Activated CD4-positive, alpha-beta T cell treated with anti-CD3 and anti-CD28 coated beads, Interleukin-2, amount 50 U/mL, for 1 hour (primary cell): ENCODE measurements around the gene INO80.

ENCODE experiments used
- DNase-seq: peaks from one replicate; pipeline ENCODE4 v3.0.0-alpha.2; 2020

INO80 gene

DNA sequence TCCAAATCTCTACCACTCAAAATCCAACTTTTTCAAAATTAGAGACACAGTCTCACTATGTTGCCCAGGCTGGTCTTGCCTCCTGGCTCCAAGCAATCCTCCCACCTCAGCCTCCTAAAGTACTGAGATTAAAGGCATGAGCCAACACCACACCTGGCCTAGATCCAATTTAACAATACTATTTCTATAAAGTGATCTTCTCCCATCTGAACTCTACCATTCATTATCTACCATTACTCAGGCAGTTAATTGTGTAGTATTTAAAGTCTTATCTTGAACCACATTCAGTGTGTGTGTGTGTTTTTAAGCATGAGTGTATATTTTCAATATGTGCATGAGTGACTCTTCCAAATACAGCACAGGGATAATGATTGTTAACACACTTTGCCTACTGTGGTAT lies 77.0 kb downstream of the INO80 start:
- no peak for DNase-seq

DNA sequence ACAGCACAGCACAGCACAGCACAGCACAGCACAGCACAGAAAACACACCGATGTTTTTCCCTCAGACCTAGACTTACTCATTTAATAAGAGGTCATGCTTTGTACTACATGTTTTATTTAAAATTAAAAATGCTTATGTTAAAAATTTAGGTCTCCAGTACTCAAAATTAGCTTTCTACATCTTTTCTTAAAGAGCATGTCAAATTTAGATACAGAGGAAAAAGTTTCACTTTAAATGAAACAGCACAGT lies 84.1 kb downstream of the INO80 start:
- no peak for DNase-seq

DNA sequence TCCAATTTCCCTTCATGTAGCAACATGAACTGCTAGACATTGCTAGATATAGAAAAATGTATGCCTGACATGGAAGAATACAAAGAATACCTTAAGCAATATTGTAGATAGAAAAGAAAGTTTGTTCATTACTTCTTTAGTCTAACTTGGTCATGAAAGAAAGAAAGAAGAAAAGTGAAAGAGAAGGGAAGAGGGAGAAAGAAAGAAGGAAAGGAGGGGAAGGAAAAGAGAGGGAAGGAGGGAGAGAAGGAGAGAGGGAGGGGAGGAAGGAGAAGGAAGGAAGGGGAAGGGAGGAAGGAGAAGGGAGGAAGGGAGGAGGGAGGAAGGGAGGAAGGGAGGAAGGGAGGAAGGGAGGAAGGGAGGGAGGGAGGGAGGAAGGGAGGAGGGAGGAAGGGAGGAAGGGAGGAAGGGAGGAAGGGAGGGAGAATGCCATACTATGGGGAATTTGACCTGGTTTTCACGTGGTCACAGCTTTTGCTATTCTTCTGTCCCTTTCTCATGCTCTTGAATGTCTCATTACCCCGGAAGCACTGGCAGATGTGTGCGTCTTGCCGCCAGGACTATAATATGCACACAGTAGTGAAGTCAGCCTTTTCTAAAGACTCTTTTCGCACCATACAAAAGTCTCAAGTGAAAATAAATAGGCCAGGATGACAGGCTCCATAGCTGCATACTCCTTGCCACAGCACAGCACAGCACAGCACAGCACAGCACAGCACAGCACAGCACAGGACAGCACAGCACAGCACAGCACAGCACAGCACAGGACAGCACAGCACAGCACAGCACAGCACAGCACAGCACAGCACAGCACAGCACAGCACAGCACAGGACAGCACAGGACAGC lies 84.6 kb downstream of the INO80 start:
- DNase-seq, result no peak

DNA sequence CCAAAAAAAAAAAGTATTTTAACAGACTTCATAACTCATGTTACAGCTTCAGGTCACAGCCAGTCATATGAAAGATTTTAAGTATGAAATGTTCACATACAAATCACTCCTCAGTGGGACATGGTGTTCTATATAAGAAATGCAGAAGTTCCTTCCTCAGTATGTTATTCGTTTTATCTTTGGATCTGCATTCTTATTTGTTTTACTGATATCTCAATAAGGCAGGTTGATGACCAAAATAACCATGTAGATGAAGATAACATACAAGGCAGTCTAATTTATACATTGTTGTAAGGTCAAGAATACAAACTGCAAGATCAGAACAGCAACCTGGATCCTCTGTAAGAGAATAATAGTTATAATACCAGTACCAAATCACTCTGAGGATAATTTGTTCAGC lies 87.2 kb downstream of the INO80 start:
- no peak for DNase-seq

DNA sequence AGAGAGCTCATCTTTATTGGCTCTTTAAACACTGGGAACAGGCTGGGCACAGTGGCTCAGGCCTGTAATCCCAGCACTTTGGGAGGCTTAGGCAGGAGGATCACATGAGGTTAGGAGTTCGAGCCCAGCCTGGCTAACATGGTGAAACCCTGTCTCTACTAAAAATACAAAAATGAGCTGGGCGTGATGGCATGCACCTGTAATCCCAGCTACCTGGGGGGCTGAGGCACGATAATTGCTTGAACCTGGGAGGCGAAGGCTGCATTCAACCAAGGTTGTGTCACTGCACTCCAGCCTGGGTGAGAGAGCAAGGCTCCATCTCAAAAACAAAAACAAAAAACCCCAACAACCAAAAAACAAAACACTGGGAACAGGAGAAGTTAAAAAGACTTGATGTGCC lies 90.7 kb downstream of the INO80 start:
- no peak for DNase-seq

DNA sequence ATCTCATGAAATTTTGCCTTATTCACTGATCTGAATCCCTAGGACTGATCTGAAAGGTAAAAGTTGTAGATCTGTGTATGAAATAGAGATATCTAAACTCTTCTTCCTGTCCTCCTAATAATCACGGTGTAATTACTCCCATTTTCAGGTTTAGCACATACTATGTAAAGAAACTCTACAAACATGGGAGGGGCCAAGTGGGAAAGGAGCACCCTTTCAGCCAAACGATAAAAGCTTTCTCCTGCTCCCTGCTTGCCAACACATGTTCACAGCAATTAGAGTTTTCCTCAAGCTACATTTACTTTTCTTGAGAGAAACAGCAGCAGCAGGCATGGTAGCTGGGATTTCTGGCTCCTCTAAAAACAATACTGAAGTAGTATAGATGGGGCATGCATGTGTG lies 91.2 kb downstream of the INO80 start:
- DNase-seq, result no peak

DNA sequence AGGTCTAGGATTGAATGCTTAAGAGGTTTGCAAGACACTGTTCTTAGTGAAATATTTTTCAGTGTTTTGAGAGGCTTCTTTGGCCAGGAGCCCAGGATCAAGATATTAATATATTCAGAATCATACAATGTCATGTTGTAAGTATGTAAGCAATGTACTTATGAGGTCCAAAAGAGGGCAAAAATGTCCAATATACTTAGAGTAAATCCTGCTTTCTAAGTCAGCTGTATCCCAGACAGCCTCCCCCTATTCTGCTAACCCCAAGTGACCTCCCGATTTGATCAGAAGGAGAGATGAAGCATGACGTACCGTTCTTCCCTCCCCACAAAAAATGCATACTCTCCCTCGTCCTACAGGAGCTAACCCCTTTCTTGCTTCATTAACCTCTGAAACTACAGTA lies 91.9 kb downstream of the INO80 start:
- no peak for DNase-seq

DNA sequence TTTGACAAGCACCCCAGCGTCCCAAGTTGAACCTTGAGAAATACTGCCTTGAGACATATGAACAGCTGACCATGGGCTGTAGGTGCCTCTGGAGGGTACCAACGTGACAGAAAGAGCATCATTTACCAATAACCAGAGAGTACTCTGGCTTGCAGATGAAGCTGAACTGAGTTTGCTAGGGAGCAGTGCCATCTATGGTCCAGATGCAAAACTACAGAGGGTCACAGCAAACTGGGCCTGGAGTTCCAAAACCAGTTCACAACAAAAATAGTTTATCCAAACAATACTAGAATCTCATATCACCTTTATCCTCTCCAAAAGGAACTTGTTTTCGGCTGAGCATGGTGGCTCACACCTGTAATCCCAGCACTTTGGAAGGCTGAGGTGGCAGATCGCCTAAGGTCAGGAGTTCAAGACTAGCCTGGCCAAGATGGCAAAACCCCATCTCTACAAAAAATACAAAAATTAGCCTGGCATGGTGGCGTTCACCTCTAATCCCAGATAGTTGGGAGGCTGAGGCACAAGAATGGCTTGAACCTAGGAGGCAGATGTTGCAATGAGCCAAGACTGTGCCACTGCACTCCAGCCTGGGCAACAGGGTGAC lies 93.5 kb downstream of the INO80 start:
- peak; percentile 27 for DNase-seq

DNA sequence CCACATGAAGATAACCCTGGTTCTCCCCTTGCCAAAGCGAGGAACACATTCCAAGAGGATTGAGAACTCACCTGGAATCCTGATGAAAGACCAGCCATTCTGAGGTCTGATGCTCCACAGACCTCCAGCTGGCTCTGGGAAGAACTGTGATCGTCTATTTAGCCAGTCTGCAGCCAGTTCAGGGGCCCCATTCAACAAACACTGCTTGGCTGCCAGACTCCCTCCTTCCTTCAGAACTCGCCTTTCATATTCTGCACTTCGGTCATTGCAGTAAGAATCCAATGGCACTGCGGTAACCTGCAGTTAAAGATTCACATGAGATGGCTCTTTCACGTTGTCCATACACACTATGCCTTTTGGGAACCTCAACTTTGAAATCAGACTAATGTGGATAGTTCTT lies 95.3 kb downstream of the INO80 start:
- no peak for DNase-seq

DNA sequence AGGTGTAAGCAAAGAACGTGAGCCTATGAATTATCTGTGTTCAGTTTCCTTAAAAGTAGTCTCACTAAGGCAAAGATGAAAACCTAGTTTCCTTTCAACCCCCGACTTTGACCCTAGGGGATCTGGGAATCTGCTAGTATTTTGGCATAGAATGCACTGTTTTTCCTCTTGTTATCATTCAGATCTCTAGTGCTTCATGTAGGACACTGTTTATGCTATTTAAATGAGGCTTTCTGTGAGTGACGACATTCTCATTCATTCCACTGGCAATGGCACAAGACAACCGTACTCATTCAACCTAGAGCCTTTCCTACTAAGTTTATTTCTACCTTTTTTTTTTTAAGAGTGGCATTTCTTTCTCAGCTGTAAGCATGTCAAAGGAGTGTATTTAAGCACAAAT lies 95.8 kb downstream of the INO80 start:
- DNase-seq, result no peak

DNA sequence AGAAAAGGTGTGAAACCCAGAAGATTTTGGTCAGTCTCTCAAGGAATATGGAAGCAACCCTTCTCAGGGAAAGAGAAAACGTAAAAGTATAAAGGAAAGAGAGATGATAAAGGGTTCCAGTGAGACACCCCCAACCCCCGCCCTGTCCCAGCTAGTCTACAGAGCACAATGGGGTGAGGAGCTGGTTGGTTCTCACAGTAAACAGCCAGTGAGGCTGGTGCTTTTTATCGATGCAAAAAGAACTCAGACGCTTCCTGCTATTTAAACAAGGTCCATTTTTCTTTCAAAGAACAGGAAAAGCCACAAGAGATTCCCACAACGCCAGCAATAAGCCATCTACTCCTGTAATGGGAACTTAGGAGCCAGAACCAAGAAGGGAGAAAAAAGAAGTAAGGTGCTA lies 96.9 kb downstream of the INO80 start:
- no peak for DNase-seq

DNA sequence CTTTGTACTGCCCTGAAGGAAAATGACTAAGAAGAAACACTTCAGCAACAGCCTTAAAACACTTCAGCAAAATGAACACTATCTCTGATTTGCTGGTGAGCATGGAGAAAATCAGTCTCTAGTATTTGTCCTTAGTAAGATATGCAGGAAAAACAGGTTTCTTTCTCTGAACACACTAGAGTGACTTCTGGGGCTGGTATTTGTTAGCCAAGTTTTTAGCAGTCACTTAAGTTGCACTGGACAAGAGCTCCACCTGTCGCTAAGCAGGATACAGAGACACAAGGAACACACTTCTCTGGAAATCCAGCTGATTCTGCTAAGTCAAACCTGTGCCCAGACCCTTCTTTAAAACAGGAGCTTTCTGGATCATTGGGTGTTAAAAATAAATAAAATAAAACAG lies 97.5 kb downstream of the INO80 start:
- no peak for DNase-seq

DNA sequence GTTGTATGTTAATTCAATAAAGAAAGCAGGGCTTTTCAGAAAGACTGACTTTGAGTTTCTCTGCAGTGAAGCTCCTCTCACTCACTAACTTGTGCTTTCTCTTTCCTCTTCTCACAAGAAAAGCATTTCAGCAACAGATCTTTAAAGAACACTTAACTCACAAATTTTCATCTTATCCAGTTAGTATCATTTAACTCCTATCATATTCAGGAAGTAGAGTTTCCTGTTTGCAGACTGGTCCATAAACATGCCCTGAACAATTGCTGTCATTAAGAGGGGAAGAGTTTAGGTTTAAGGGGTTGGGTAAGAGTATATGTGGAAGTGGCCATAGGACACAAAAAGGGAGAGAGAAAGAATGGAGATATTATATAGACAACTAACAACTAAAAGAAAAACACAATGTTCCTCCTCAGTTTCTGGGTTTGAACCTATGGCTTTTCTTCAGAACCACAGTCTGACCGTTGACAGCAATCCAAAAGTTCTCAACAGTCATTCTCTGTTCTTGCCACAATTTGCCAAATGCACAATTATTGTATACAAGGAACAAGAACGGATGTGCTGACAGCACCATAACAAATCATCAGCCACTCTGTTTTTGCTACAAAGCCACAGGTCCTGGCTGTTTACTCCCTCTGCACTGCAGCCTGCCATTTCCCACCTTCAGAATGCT lies 98.9 kb downstream of the INO80 start:
- no peak for DNase-seq

DNA sequence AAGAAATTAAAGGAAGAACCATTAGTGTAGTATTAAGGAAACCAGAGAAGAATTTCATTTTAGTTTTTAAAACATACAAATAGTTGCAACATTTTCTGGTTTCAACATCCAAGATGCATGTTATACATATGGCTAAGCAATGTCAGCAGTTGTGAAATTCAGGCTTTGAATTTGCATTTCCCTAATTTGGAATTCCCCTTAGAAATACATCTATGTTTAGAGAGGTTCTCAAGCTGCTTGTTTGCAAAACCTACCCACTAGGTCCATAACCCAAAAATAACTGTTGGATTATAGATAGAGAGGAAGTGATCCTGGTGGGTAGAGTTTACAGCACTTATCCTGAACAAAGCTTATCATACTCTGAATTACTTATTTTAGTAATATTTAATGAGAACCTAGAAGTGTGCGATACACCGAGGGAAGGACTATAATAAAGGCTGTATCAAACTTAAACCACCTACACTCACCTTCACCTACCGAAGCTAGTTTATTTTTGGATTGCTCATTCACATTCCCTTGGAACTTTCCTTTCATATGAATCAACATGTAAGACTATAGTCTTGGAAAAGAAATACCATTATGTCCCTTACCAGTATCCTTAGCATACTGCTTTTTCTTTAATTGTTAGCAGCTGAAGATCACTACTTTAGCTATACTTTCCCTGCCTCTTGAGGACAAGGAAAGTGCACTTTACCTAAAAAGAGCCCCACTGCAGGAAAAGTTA lies 102.2 kb downstream of the INO80 start:
- no peak for DNase-seq

DNA sequence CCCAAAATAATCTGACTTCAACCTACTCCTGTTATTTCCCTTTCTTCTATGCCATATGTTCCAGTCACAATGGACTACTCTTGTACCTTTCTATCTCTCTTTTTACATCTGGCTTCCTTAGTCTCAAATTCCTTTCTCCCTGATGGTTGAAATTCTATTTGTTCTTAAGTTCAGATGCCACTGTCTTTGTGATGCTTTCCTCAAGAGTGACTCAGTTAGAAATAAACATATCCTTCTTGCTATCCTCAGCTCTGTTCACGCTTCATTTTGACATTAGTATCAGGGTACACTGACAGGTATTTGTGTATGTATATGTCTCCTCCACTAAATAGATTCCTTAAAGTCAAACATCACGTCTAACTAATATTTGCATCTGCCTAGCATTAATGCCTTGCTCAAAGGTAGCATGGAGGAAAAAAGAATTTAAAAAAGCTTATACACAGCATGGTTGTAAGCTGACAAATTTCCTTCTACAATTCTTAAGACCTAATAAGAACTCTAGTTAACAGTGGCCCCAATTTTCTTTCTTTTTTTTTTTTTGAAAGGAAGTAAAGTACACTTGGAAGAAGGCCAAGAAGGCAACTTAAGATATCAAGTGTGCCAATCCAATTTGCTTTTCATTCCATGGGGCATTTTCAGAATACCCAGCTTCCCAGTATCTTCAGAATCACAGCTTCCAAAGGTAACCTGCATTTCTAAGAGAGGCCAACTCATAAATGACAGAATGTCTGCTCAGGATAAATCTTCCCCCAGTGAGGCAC lies 104.8 kb downstream of the INO80 start:
- DNase-seq, result no peak

DNA sequence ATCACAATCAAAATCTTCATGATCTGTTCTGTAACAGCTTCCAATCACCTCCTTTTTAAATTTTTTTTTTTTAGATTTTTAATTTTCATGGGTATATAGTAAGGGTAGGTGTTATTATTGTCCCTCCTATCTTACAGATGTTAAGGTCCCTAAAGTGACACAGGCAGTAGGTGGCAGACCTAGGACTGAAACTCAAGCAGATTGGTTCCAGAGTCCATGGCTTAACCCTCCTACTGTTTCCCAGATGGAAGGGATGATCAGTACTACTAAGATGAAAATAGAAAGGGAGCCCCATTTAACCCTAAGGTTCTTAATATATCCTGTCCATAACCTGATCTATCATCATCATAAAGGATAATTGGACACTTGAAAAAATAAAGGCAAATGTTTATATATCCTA lies 105.7 kb downstream of the INO80 start:
- no peak for DNase-seq

DNA sequence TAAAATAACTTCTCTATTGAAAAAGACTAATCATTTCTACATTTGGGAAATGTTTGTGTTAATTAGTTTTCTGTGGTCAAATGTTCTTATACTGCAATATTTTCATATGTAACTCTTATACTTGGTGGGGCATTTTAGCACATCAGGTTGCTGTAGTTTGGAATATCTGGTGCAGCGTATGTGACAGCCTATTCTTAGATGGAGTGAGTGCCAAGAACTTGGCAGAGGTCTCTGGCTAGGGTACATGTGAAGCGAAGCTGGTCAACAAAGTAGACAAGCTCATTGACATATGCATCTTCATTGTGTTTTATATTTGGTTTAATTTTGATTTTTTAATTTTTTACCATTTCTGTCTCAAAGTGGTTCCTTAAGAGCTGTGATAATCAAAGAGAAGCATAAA lies 109.6 kb downstream of the INO80 start:
- DNase-seq, result no peak

DNA sequence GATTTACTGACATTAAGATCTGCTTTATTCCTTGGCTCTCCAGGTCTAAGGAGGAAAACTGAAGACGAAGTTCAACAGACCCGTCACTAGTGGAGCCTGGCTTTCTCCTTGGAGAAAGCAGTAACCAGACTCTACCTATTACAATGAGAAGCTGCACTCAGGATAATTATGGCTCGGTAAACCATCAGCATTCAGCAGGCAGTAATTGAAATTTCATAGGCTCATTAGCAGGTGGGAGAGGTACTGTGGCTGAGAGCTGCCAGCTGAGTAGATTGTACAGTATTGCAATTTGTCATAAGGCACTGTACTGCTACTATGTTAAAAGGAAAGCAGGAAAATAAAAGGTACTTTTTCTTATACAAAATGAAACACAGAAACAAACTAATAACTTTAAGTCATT lies 111.6 kb downstream of the INO80 start:
- DNase-seq, result no peak

DNA sequence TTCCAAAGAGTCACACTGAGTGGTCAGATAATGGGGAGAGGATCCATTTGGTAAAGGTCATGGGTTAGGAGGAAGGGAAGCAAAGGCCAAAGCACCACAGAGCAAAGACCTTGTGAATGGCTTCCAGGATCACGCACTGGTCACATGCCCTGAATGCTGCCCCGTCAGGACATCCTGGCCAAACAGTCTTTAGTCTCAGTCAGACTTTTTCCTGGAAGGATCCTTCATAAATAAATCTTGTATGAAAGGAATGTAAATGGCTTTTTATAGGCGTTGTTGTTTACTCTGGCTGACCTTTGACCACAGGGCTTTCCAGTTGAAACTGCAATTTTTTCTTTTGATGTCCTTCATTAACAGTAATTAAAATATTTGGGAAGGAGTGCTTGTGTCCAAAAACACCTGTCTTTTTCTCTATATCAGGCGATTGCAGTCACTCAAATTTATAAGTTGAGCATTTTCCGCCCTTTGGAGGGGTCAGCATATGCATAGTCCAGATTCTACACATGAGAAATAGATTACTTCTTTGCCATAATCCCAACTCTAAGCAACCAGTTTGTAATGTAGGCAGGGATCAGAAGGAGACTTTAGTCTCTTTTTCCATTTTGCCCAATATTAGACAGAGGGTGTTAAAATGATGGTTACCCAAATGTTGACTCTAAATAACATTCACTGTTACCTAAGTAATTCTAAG lies 114.4 kb downstream of the INO80 start:
- DNase-seq, result no peak

DNA sequence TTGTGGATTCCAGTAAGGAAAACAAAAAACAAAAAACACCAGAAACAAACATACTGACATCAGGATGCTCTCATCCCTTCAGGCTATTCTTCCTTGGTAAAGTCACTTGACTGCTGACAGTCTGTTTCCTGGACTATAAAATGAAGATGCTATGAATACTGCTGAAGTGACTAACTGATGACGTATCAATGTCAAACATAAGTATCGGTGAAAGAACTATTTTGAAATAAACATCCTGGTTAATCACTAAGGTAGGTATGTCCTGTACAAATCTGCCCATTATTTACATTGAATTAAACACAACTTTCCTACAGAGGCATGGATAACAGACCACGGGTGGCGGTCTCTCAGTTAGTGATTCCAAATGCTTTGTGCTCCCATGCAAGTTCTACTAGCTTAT lies 116.9 kb downstream of the INO80 start:
- no peak for DNase-seq

DNA sequence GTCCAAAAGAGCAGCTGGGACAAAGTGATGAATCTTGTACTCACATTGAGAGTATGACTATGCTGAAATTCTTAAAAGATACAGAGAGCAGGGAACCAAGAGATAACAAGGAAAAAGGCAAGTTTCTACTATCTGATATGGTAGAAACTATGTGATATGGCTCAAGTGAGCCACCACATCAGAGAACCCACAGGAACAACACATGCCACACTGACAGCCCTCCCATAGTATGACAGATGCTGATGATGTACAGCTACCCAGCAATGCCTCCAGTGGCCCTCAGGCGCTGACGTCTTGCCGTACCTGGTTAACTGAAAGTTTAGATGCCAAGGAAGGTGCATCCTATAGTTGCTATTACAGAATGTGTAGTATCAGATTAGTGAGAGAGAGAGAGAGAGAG lies 120.4 kb downstream of the INO80 start:
- no peak for DNase-seq

DNA sequence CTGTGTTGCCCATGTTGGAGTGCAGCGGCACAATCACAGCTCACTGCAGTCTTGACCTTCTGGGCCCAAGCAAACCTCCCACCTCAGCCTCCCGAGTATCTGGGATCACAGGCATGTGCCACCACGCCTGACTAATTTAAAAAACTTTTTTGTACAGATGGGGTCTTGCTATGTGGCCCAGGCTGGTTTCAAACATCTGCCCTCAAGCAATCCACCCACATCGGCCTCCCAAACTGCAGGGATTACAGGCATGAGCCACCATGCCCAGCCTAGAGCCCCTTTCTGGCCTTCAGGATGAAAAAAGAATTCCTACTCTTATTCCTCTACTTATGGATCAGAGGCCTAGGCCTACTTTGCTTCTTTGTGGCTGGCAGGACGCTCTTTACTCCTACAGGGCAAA lies 123.3 kb downstream of the INO80 start:
- DNase-seq, result no peak
